GM18507 (cell line): Measurements from ENCODE around the gene SORBS1.

Source experiments
- DNase-seq: peaks from one replicate; pipeline ENCODE4 v3.0.0; 2011; ENCODE audit warnings: low read depth; ENCODE audit not compliant: insufficient read length; ENCODE audit errors: extremely low spot score
- FAIRE-seq: peaks from 2 replicates; lab custom pipeline; 2011; peaks lifted over from hg19 to GRCh38; lab: Jason Lieb, UNC

The SORBS1 gene

GRCh38 chr10:95321554-95322301 lies 239.4 kb downstream of the SORBS1 start:
- no peak for FAIRE-seq

DNA sequence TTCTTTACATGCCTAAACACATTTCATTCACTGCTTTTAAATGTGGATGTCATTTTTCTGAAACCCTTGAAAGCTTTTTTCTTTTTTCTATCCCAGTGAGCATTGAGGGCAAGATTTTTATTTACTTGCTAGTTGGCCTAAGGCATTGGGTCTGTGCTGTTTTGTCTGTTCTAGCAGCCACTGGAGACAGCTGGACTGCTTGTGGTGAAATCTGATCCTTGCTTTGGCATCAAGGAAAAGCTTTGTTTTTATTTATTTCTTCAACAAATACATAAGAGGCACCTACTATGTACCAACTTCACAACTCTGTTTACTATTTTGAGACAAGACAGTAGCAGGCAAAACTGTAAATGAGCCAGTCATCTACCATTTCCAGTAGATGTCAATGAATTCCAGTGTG lies 241.9 kb downstream of the SORBS1 start:
- no peak for DNase-seq
- no peak for FAIRE-seq

More at GRCh38 chr10:95321554-95322301, 239.4 kb downstream of the SORBS1 start:
- no peak for DNase-seq

- FAIRE-seq (no peak), DNase-seq (no peak)
Observed at GRCh38 chr10:95315509-95315908, 245.7 kb downstream of the SORBS1 start.

DNA sequence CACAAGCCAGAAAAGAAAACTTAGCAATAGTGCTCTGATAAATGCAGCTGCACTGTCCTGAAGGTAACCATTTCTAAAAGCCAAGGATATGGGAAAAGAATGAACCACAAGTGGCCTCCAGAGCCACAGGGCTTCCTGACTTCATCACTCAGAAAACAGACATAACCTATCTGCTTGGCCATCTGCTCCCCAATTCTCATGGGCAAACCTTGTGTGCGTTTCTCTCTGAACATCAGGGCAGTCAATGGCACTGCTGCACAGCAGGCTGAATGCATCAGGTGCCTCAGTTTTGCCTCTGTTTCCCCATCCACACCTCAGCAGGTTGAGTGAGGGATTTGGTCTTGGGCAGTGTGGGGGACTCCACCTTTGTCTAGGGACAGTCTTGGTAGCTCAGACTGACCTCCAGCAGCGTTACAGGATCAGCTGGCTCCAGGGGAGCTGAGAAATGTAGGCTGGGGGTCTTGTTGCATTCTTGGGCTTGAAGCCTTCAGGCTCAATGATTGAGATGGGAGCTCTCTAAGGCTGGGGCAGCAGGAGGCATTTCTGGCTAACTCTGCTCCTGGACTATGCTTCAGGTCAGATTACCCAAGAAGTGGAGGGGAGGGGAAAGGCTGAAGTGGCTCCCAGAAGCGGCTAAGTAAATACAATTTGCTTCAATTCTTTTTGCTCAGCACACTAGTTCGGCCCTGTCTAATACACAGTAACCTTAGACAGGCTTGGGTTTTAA lies 246.8 kb downstream of the SORBS1 start:
- FAIRE-seq = no peak
- no peak for DNase-seq

DNA sequence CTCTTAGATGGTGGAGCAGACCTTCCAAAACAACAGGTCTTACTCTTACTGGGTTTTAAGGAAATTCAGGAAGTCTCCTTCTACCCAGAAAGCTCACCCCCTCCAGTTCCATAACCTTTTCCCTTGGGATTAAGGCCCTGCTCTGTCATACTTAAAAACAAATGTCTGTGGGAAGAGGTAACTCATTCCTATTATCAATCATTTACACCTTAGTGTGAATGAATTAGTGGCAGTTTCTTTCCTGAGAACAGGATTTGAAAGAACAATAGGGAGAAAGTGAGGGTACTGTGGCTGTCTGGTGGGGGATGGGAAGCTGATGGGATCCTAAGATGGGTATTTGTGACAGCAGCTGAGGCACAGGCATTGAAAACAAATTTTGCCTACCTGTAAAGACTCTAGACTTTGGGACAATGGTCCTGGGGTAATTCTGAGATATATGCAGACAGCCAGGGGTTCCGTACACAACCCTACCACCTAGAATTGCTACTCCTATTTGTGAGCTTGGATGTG lies 248.1 kb downstream of the SORBS1 start:
- DNase-seq = no peak
- FAIRE-seq = no peak

GRCh38 chr10:95312257-95312656 lies 248.9 kb downstream of the SORBS1 start:
- FAIRE-seq = no peak

DNA sequence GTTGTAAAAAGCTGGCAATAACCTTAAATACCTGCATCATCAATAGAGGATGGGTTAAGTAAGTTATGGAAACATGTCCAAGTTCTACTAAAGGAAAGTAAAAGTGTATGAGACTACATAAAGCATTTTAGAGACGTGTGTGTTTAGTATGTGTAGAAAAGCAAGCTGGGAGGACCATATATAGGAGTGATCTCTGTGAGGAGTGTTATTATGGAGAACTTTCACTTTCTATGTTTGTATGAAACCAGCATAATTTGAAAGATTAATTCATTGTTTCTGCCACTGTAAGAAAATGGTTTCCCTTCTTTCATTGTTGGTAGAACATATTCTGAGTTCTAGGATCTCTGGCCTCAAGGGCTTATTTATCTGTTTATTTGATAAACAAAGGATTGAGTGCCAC lies 251.2 kb downstream of the SORBS1 start:
- no peak for FAIRE-seq
- DNase-seq = no peak

More at GRCh38 chr10:95312257-95312656, 248.9 kb downstream of the SORBS1 start:
- DNase-seq = no peak

GRCh38 chr10:95308389-95309302 lies 252.5 kb downstream of the SORBS1 start:
- FAIRE-seq (peak; percentile 63), DNase-seq (no peak)

- FAIRE-seq (no peak), DNase-seq (no peak)
Observed at GRCh38 chr10:95306851-95307250, 254.3 kb downstream of the SORBS1 start.

- FAIRE-seq = no peak
- DNase-seq = no peak
Observed at GRCh38 chr10:95306318-95306650, 254.9 kb downstream of the SORBS1 start.

GRCh38 chr10:95305606-95306317 lies 255.4 kb downstream of the SORBS1 start:
- DNase-seq = no peak
- FAIRE-seq = no peak

- FAIRE-seq (no peak), DNase-seq (no peak)
Observed at GRCh38 chr10:95304976-95305375, 256.2 kb downstream of the SORBS1 start.

GRCh38 chr10:95304463-95304862 lies 256.7 kb downstream of the SORBS1 start:
- no peak for DNase-seq
- FAIRE-seq = no peak

GRCh38 chr10:95303950-95304349 lies 257.2 kb downstream of the SORBS1 start:
- FAIRE-seq = no peak
- no peak for DNase-seq

DNA sequence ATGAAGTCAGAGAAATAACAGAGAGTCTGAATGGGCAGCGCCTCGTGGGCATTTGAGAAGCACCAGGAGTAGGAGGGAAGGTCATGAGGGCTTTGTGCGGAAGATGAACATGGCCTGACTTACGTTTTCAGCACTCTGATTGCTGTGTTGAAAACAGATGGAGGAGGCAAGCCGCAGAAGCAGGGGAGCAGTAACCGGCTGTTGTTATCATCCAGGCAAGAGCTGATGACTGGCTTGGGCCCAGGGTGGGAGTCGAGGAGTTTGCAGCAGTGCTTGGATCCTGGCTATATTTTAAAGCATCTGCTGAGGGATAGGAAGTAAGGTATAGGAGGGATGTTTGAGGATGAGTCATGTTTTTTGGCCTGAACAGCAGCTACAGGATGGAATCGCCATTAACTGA lies 257.6 kb downstream of the SORBS1 start:
- no peak for DNase-seq
- no peak for FAIRE-seq

DNA sequence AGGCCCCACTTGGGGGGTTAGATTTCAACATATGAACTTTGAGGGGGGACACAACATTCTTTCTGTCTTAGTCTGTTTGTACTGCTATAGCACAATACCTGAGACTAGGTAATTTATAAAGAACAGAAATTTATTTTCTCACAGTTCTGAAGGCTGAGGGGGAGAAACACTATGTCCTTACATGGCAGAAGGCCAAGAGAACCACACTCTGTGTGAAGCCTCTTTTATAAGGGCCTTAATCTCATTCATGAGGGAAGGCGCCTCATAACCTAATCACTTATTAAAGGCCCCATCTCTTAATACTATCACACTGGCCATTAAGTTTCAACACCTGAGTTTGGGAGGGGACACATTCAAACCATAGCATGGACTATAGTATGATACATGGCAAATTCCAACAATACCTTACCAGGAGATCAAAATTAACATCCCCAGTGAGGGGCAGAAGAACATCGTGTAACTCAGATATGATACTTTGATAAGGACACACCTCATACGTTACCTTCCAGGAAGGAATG lies 261.1 kb downstream of the SORBS1 start:
- DNase-seq = no peak
- FAIRE-seq = no peak

DNA sequence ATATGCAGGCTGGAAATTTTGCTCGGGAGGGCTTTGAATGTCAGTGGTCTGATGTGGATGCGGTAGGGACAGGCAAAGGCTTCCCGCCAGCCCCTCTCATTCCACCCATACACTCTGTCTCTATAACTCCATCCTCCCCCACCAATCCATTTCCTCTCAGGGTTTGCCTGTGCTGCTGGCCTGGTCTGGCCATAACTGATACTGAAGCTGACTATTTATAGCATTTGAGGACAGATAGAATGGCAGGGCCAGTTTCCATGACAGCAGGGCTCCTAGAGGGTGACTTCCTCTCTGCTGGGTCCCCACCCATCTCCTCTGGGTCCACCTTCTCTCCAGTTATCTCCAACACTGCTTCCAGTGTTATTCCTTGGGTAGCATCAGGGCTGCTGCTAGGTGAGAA lies 263.8 kb downstream of the SORBS1 start:
- peak; percentile 82 for FAIRE-seq

GRCh38 chr10:95296764-95297163 lies 264.4 kb downstream of the SORBS1 start:
- no peak for FAIRE-seq
- DNase-seq = no peak

More for the DNA sequence above, 263.8 kb downstream of the SORBS1 start:
- DNase-seq = no peak
